T47D (cell line): Measurements from ENCODE around the gene FBP2.

Experiments
- DNase-seq, 2 experiments: peaks; one replicate each; pipeline versions ENCODE4 v3.0.0 to v3.0.0-alpha.2; 2011 to 2012; ENCODE audit warnings: low read depth in 1 of 2, low spot score in 1 of 2
- JUND ChIP-seq: IDR thresholded peaks from 2 replicates; pipeline ENCODE4 v1.6.1; 2012; ENCODE audit warnings: low read depth
- in situ Hi-C: cut with HindIII; loops from 2 replicates; pipeline ENCODE4 v1.10.0; 2016; ENCODE audit warnings: low sequenced_read_pairs, low pct_unique_long_range_greater_than_20kb

The FBP2 gene

DNA sequence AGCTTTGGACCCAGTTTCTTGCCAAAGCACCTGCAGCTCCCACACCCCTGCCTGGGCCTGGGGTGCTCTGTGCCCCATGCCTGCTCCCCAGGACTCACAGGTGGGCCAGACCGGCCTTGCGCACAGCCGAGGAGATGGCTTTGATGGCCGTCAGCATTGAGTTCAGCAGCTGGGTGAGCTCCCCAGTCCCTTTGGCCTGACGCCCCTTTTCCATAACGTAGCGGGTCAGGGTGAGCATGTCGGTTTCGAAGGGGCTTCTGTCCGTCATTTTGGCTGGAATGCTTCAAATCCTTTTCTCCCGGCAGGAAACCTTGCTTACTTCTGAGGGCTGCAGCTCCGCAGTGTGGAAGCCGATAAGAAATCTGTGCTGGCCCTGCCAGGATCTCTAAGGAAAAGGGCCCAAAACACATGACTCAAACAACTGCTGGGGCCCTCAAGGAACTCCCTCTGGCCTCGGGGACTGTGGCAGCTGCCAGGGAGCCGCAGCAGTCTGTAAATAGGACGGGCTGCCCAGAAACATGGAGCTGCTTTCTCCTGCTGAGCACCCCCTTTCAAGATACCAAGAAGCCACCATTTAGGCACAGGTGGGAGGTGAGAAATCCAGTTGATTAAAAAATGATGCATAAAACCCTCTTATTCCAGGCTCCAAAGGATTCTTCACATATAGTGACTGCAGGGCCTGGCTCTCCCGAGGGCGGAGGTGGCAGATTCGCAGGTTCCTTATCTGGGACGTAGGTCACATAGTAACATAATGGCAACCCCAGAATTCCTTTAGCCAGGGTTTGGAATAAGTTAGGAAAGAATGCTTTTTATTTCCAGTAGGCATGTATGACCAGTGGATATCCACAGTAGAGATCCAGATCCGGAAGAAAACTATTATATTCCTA is at the start of gene FBP2:
TSS of gene FBP2 (minus strand) at position 366 of the 887 bp plus-strand sequence. CDS start at position 268, 98 bp downstream.
- in situ Hi-C loops: no loop called here
- DNase-seq: no peak
- TF ChIP-seq JUND: no peak

DNA sequence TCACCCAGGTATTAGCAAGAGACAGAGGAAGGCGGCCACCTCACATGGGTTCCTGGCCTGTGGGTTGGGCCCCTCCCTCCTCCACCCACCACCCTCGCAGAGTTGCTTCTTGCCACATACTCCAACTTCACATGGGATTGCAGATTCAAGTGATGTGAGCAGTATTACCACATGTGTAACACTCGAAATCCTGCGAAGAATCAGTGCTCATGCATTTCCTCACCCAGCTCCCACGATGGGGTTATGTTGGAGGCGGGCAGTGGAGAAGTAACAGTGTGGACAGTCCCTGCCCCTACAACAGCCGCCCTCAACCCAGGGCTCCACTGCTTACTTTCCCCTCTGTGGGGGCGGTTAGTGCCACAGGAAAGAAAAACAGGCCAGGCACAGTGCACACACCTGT is 49.6 kb upstream of the FBP2 start:
- in situ Hi-C loops: no loop called here
- DNase-seq: no peak
- no peak for TF ChIP-seq JUND

DNA sequence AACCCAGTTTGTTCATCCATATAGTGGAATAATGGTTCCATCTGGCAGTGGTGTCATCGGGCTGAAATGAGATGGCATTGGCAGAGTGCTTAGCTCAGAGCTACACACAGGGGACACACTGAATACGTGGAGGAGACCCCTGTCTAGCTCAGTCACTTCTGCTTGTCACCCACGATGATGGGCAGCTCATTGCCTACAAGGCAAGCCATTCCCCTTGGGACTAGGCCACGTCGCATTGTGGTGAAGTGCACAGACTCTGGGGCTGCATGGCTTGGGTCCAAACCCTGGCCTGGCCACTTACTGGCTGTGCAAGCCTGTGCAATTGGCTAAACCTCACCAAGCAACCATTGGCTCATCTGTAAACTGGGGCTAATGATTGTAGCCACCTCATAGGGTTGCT is 48.9 kb upstream of the FBP2 start:
- no peak for TF ChIP-seq JUND
- no peak for DNase-seq
- in situ Hi-C loops: no loop called here

DNA sequence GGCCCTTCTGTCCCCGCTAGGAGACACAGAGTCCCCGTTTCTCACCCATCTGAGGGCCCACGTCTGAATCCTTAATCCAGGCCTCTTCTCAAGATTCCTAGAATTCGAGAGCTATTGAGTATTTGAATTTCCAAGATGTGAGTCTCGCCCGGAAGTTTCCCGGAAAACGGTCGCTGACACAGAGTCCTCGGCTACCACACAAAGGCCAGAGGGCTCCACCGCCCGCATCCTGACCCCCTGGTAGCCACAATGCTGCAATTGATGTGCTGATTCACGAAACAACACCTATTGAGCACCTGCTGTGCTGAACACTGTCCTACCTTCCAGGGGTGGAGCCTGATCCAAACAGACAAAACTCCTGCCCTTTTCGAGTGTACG is 46.4 kb upstream of the FBP2 start:
- in situ Hi-C loops: no loop called here
- DNase-seq: no peak
- no peak for TF ChIP-seq JUND

DNA sequence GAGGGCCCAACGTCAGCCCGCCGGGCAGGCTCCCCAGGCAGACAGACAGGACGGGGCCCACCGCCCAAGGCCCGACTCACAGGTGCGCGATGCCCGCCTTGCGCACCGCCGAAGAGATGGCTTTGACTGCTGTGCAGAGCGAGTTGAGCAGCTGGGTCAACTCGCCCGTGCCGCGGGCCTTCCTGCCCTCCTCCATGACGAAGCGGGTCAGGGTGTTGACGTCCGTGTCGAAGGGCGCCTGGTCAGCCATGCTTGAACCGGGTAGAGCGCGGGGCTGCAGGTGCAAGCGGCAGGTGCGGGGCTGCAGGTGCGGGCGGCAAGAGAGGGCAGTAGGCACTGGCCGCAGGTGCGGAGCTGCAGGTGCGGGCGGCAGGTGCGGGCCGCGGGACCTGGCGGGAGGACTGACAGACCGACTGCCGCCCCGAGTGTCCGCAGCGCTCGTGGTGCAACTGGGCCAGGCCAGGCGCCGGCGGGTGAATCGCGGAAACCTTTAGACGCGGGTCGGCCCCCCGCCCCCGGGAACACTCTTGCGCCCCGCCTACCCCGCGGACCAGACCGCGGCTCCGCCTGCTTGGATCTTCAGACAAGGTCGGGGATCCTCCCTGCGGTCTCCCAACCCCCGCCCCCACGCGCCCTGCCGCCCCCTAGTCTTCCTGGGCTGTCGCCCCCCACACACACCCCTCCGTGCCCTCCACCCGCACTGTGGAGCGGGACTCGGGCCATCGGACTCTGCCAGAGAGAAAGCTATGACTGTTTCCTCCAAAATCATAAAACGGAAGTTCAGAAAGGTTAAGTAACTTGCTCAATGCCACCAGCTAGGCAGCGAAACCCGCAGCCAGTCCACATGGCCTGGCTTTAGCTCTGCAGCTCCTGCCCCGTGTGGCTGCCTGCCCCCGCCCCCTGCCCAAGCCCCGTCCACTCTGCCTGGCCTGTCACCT is 45.7 kb upstream of the FBP2 start, which contains the start of gene FBP1:
TSS of gene FBP1 (minus strand) at position 458 of the 938 bp plus-strand sequence. CDS start at position 250, 208 bp downstream.
- in situ Hi-C loops: no loop called here
- peak; percentile 34 to 65 for DNase-seq
- TF ChIP-seq JUND: no peak

DNA sequence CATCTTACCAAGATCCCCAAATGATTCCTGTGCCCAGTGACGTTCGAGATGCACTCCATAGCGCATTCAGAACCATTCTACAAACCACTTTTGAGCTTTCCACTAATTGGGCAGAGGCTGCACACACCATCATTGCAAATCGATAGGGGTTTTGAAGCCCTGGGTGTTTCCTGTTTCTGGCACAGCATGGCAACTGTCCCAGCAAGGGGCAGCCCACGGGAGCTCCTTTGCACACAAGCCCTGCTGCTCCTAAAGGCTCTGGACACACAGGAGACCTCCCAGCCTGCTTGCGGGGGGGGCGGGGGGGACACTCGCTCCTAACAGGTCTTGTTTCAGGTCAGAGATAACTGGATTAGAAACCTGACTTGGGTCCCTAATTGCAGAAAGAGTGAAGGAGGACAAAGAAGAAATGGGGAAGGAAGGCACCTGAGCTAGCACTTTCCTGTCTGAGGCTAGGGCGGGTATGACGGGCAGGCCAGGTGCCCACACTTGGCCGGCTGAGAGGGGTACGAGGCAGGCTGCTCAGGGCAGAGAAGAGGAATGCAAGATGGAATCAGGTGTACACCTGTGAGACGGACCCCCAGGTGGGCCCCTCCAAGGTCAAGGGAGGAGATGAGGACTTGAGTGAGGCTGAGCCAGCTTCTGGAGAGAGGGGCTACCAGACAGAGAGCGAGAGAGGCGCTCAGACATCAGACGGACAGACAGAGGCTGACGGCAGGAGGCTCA is 44.9 kb upstream of the FBP2 start:
- no peak for DNase-seq
- TF ChIP-seq JUND: no peak
- in situ Hi-C loops: no loop called here

DNA sequence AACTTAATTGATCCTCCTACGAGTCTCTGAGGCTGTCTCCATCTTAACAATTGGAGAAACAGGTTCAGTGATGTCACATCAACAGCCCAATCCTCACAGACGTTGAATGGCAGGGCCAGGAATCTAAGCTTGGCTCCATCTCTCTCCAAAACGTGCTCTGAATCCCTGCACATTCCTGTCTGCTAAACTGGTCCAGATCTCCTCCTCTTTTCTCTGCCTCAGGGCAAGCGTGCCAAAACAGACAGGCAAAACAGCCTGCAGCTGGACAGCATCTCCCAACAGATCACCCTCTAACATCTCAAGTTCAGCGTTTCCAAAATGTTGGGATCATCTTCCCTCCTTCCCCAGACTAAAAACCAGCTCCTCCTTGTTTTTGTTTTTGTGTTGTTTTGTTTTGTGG is 39.1 kb upstream of the FBP2 start:
- in situ Hi-C loops: no loop called here
- DNase-seq: peak in 1 of 2 experiments; percentile 69
- TF ChIP-seq JUND: no peak

DNA sequence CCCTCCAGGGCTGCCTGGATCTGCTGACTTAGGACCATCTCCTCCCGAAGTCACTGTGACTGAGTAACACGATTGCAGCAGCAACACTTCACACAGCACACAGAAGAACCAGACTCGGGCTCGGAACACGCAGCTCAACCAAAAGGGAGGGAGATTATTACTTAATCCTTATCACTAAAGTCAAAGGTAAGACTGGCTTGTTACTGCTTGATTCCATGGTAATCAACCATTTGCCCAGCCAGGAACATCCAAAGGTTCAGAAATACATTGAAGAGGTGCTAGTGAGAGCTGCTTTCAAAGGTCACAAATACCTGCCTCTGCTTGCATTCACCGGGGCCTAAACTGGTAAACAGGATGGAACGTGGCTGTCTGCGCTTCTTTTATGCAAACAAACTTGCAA is 38.0 kb upstream of the FBP2 start:
- TF ChIP-seq JUND: no peak
- in situ Hi-C loops: no loop called here
- DNase-seq: no peak

DNA sequence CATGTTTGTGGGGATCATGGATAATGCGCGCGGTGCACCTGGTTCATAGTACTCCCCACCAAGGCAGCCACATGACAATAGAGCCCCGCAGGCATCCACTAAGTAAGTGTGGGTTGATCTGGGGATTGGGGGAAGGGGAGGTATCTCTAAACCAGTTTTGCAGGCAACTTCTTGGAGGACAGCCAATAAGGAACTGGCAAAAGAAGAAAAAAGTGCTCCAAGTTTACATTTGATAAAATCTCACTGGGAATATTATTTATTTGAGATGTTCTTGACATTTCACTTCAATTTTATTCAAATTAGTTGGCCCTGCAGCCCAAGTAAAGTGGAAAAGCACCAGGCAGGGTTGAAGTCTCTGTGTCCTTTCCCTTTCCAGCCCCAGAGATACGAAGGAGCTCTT is 37.2 kb upstream of the FBP2 start:
- in situ Hi-C loops: no loop called here
- peak; percentile 74 for TF ChIP-seq JUND
- DNase-seq: peak; percentile 31 to 96

DNA sequence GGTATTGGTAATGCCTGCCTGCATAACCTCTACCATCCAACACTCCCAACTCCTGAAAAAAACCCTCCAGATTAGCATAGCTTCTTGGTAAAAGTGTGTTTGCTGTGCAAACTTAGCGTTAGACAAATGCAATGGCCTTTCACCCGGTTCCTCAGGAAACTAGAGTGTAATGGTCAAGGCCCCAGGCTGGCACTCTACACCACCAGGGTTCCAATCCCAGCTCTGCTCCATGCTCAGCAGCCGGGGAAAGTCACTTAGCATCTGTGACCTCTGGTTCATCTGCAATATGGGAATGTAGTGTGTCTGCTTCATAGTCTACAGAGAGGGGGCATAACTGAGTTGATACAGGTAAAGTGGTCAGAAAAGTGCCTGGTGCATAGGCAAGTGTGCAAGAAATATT is 36.7 kb upstream of the FBP2 start:
- DNase-seq: peak in 1 of 2 experiments; percentile 61
- TF ChIP-seq JUND: no peak
- in situ Hi-C loops: no loop called here

DNA sequence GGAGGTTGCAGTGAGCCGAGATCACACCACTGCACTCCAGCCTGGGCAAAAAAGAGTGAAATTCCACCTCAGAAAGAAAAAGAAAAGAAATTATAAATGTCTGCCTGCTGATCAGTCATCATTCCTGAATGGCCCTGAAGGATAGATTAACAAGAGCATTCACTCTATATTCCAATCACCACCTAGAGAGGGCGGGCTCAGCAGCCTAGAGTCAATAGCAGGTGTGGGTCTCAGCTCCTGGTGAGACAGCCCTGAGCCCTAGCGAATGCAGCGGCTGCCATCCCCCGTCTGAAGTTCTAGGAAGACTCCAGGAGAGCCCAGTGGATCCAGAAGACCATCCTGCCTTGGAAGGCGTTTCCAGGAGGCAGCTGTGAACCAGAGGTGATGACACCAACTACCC is 33.7 kb upstream of the FBP2 start:
- TF ChIP-seq JUND: no peak
- in situ Hi-C loops: no loop called here
- no peak for DNase-seq

DNA sequence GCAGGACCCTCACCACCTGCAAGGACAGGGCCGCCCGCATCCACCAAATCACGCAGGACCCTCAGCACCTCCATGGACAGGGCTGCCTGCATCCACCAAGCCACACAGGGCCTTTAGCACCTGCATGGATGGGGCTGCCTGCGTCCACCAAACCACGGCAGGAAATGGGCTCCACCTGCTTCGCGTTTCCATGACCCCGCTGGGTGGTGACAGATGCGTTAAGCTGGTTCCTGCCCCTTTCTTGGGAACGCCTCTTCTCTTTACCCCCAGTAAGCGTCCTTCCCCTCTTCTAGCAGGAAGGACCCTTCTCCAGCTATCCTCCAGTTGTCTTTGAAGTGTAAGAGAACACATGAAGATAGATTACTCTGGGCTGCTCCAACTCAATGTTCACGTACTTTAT is 32.2 kb upstream of the FBP2 start:
- DNase-seq: no peak
- in situ Hi-C loops: no loop called here
- TF ChIP-seq JUND: no peak
